B cell (primary cell): Measurements from ENCODE around the gene CYP26B1.

ENCODE experiments used
- EZH2 ChIP-seq: IDR thresholded peaks from 2 replicates; pipeline ENCODE4 v1.6.1; 2012; ENCODE audit warnings: borderline replicate concordance, low read depth, mild to moderate bottlenecking, moderate library complexity, low read length; ENCODE audit not compliant: insufficient read depth, poor library complexity, severe bottlenecking
- TF ChIP-seq, protein P1 (sequence below): fragments of 200-600 bp; IDR thresholded peaks from one replicate; pipeline ENCODE4 v1.8.0; 2022; ENCODE audit warnings: antibody characterized with exemption, mild to moderate bottlenecking

GRCh38 chr2:72129681-72130340, 17.9 kb downstream of the CYP26B1 start:
- no peak for TF ChIP-seq EZH2
- TF ChIP-seq, protein P1, sequence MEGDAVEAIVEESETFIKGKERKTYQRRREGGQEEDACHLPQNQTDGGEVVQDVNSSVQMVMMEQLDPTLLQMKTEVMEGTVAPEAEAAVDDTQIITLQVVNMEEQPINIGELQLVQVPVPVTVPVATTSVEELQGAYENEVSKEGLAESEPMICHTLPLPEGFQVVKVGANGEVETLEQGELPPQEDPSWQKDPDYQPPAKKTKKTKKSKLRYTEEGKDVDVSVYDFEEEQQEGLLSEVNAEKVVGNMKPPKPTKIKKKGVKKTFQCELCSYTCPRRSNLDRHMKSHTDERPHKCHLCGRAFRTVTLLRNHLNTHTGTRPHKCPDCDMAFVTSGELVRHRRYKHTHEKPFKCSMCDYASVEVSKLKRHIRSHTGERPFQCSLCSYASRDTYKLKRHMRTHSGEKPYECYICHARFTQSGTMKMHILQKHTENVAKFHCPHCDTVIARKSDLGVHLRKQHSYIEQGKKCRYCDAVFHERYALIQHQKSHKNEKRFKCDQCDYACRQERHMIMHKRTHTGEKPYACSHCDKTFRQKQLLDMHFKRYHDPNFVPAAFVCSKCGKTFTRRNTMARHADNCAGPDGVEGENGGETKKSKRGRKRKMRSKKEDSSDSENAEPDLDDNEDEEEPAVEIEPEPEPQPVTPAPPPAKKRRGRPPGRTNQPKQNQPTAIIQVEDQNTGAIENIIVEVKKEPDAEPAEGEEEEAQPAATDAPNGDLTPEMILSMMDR: no peak
